ENCODE results near the gene CD300LF.

CD300LF gene

DNA sequence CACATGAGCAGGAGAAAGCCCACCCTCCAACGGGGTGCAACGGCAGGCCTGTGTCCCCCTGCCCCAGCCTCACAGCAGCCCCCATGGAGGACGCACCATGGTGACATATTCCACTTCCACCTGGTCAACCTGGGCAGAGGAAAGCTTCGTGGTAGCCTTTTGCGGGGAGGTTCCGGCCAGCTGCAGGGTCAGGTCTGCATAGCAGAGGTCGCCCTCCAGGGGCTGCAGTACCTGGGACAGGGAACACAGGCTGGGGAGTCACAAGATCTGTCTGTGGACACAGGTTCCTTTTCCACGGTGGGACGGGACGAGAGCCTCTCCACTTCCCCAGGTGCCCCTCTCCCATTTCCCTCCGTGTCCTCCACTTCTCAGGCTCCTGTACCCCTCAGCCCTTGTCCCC is 17.1 kb downstream of the CD300LF start:
- Histone ChIP-seq H3K4me2 (ENCODE audit: low read depth, low read length, poor library complexity, severe bottlenecking) (no peak overlapping the region), H3K4me3 (ENCODE audit: low read length, poor library complexity, severe bottlenecking) (no peak overlapping the region)

DNA sequence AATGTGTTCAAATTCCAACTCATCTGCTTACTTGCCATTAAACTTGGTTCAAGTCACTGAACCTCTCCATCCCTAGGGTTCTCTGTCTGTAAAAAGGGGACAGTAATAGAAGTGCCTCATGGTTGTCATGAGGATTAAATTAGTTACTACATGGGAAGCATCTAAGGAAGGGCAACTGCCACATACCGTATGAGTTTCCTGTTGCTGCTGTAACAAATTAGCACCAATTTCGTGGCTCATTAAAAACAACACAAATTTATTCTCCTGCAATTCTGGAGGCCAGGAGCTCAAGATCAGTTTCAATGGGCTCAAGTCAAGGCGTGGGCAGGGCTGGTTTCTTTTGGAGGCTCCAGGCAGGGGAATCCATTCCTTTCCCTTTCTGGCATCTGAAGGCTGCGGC is 18.6 kb downstream of the CD300LF start:
- no peak for TF ChIP-seq EZH2phosphoT487 (IDR thresholded peaks at IDR 0.05; ENCODE audit: borderline replicate concordance)
- TF ChIP-seq, protein P1, sequence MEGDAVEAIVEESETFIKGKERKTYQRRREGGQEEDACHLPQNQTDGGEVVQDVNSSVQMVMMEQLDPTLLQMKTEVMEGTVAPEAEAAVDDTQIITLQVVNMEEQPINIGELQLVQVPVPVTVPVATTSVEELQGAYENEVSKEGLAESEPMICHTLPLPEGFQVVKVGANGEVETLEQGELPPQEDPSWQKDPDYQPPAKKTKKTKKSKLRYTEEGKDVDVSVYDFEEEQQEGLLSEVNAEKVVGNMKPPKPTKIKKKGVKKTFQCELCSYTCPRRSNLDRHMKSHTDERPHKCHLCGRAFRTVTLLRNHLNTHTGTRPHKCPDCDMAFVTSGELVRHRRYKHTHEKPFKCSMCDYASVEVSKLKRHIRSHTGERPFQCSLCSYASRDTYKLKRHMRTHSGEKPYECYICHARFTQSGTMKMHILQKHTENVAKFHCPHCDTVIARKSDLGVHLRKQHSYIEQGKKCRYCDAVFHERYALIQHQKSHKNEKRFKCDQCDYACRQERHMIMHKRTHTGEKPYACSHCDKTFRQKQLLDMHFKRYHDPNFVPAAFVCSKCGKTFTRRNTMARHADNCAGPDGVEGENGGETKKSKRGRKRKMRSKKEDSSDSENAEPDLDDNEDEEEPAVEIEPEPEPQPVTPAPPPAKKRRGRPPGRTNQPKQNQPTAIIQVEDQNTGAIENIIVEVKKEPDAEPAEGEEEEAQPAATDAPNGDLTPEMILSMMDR (conservative IDR thresholded peaks at IDR 0.05; ENCODE audit: low read length): no peak
- no peaks in the 10 kb centered on the region for H3K9me3 ChIP-seq (ENCODE audit: insufficient read depth, low read depth, low read length)
- peaks cover 3% of the 10 kb centered on the region for H3K4me1 ChIP-seq (ENCODE audit: insufficient read depth, low read length, poor library complexity, severe bottlenecking)
- H3K4me2 ChIP-seq (ENCODE audit: low read depth, low read length, poor library complexity, severe bottlenecking): no peak overlapping the region
- no peaks in the 10 kb centered on the region for H3K27me3 ChIP-seq (ENCODE audit: insufficient read depth, low read length, poor library complexity, severe bottlenecking)
- H3K4me3 ChIP-seq (ENCODE audit: low read length, poor library complexity, severe bottlenecking): no peak overlapping the region
- no peak overlapping the region for H2AFZ ChIP-seq (ENCODE audit: low read length)
- no peak overlapping the region for H3K9ac ChIP-seq (ENCODE audit: low read depth, low read length, poor library complexity, severe bottlenecking)
- no peaks in the 10 kb centered on the region for H3K9me2 ChIP-seq (replicated peaks; ENCODE audit: low read depth, low read length)
- H3K36me3 ChIP-seq (ENCODE audit: insufficient read depth, low read length): no peaks in the 10 kb centered on the region
- H3F3A ChIP-seq (ENCODE audit: low read depth): no peaks in the 10 kb centered on the region
- no peaks in the 10 kb centered on the region for H4K20me1 ChIP-seq (ENCODE audit: insufficient read depth, low read length, poor library complexity, severe bottlenecking)
- H3K79me2 ChIP-seq (ENCODE audit: insufficient read depth, low read length): no peaks in the 10 kb centered on the region

More for the DNA sequence above, 17.1 kb downstream of the CD300LF start:
- Histone ChIP-seq H3K9me3 (ENCODE audit: insufficient read depth, low read depth, low read length) (no peaks in the 10 kb centered on the region), H3K27me3 (ENCODE audit: insufficient read depth, low read length, poor library complexity, severe bottlenecking) (no peaks in the 10 kb centered on the region), H2AFZ (ENCODE audit: low read length) (no peak overlapping the region), H3K79me2 (ENCODE audit: insufficient read depth, low read length) (no peaks in the 10 kb centered on the region), H3K4me1 (ENCODE audit: insufficient read depth, low read length, poor library complexity, severe bottlenecking) (peaks cover 3% of the 10 kb centered on the region), H3K9ac (ENCODE audit: low read depth, low read length, poor library complexity, severe bottlenecking) (no peak overlapping the region), H3K36me3 (ENCODE audit: insufficient read depth, low read length) (no peaks in the 10 kb centered on the region), H4K20me1 (ENCODE audit: insufficient read depth, low read length, poor library complexity, severe bottlenecking) (no peaks in the 10 kb centered on the region), H3F3A (ENCODE audit: low read depth) (no peaks in the 10 kb centered on the region), H3K9me2 (replicated peaks; ENCODE audit: low read depth, low read length) (no peaks in the 10 kb centered on the region)
- no peak for TF ChIP-seq EZH2phosphoT487 (IDR thresholded peaks at IDR 0.05; ENCODE audit: borderline replicate concordance)
- TF ChIP-seq, protein P1 (conservative IDR thresholded peaks at IDR 0.05; ENCODE audit: low read length): no peak

DNA sequence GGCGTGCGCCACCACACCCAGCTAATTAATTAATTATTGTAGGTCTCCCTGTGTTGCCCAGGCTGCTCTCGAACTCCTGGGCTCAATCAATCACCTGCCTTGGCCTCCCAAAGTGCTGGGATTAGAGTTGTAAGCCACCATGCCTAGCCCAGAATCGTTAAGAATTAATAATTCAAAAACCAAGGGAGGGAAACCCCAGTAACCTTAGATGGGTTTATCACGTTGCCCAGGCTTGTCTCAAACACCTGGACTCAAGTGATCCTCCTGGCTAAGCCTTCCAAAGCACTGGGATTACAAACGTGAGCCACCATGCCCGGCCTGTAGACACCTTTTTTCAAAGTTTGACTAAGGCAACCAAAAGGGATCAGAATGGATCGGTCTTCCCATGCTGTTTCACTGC is 21.6 kb downstream of the CD300LF start:
- Histone ChIP-seq H2AFZ (ENCODE audit: low read length) (no peak overlapping the region), H3K9me2 (replicated peaks; ENCODE audit: low read depth, low read length) (no peaks in the 10 kb centered on the region), H3K4me1 (ENCODE audit: insufficient read depth, low read length, poor library complexity, severe bottlenecking) (peaks cover 3% of the 10 kb centered on the region), H3K9ac (ENCODE audit: low read depth, low read length, poor library complexity, severe bottlenecking) (no peak overlapping the region), H3K79me2 (ENCODE audit: insufficient read depth, low read length) (no peaks in the 10 kb centered on the region), H4K20me1 (ENCODE audit: insufficient read depth, low read length, poor library complexity, severe bottlenecking) (no peaks in the 10 kb centered on the region), H3K9me3 (ENCODE audit: insufficient read depth, low read depth, low read length) (no peaks in the 10 kb centered on the region), H3K36me3 (ENCODE audit: insufficient read depth, low read length) (no peaks in the 10 kb centered on the region), H3F3A (ENCODE audit: low read depth) (no peaks in the 10 kb centered on the region), H3K4me3 (ENCODE audit: low read length, poor library complexity, severe bottlenecking) (no peak overlapping the region), H3K4me2 (ENCODE audit: low read depth, low read length, poor library complexity, severe bottlenecking) (no peak overlapping the region), H3K27me3 (ENCODE audit: insufficient read depth, low read length, poor library complexity, severe bottlenecking) (no peaks in the 10 kb centered on the region)
- TF ChIP-seq EZH2phosphoT487 (IDR thresholded peaks at IDR 0.05; ENCODE audit: borderline replicate concordance): no peak
- TF ChIP-seq, protein P1 (conservative IDR thresholded peaks at IDR 0.05; ENCODE audit: low read length): no peak
